HEK293T (cell line): ENCODE measurements around the gene CABP5.

Source experiments
- CTCF ChIA-PET: fragments of 350-600 bp; formaldehyde crosslinking; extraction: SDS; loops from one replicate; lab custom pipeline; 2021; ENCODE audit warnings: antibody characterized with exemption, inconsistent platforms; lab: Yijun Ruan, JAX
- POLR2A ChIA-PET: fragments of 350-600 bp; formaldehyde crosslinking; extraction: SDS; loops from one replicate; lab custom pipeline; 2020; ENCODE audit warnings: antibody characterized with exemption, inconsistent platforms; lab: Yijun Ruan, JAX
- DNase-seq: peaks from one replicate; pipeline ENCODE4 v3.0.0; 2012; ENCODE audit warnings: mixed read lengths; ENCODE audit errors: extremely low spot score
- ARNT ChIP-seq: fragments of 450-650 bp; IDR thresholded peaks from 2 replicates; pipeline ENCODE4 v1.6.1; 2017; ENCODE audit warnings: mild to moderate bottlenecking
- BHLHE40 ChIP-seq: fragments of 450-650 bp; IDR thresholded peaks from 2 replicates; pipeline ENCODE4 v1.6.1; 2016; ENCODE audit warnings: mild to moderate bottlenecking, moderate library complexity, borderline replicate concordance
- CTBP1 ChIP-seq: fragments of 450-650 bp; IDR thresholded peaks from 2 replicates; pipeline ENCODE4 v1.6.1; 2016; ENCODE audit warnings: borderline replicate concordance
- ELF4 ChIP-seq: fragments of 450-650 bp; IDR thresholded peaks from 2 replicates; pipeline ENCODE4 v1.6.1; 2017; ENCODE audit warnings: antibody characterized with exemption
- FOXA1 ChIP-seq: fragments of 450-650 bp; IDR thresholded peaks from 2 replicates; pipeline ENCODE4 v1.6.1; 2016; ENCODE audit warnings: mild to moderate bottlenecking
- FOXK2 ChIP-seq: fragments of 450-650 bp; IDR thresholded peaks from 2 replicates; pipeline ENCODE4 v1.6.1; 2016; ENCODE audit warnings: mild to moderate bottlenecking
- FOXM1 ChIP-seq: fragments of 450-650 bp; IDR thresholded peaks from 2 replicates; pipeline ENCODE4 v1.6.1; 2017; ENCODE audit warnings: mild to moderate bottlenecking, borderline replicate concordance
- HDGF ChIP-seq: fragments of 450-650 bp; IDR thresholded peaks from 2 replicates; pipeline ENCODE4 v1.6.1; 2017; ENCODE audit warnings: antibody characterized with exemption, borderline replicate concordance
- L3MBTL2 ChIP-seq: fragments of 450-650 bp; conservative IDR thresholded peaks from 2 replicates; pipeline ENCODE4 v1.6.1; 2016; ENCODE audit warnings: mild to moderate bottlenecking
- LEF1 ChIP-seq: fragments of 450-650 bp; IDR thresholded peaks from 2 replicates; pipeline ENCODE4 v1.6.1; 2017; ENCODE audit warnings: mild to moderate bottlenecking, borderline replicate concordance
- NFRKB ChIP-seq: fragments of 450-650 bp; IDR thresholded peaks from 2 replicates; pipeline ENCODE4 v1.6.1; 2016; ENCODE audit warnings: mild to moderate bottlenecking, moderate library complexity
- SUZ12 ChIP-seq: fragments of 450-650 bp; IDR thresholded peaks from 2 replicates; pipeline ENCODE4 v1.6.1; 2016; ENCODE audit warnings: mild to moderate bottlenecking
- TARDBP ChIP-seq: fragments of 450-650 bp; IDR thresholded peaks from 2 replicates; pipeline ENCODE4 v1.6.1; 2016
- ZNF384 ChIP-seq: fragments of 450-650 bp; IDR thresholded peaks from 2 replicates; pipeline ENCODE4 v1.6.1; 2016
- TF ChIP-seq, protein P1 (sequence below): fragments of 450-650 bp; IDR thresholded peaks from 2 replicates; pipeline ENCODE4 v1.6.1; 2016

Gene CABP5

DNA sequence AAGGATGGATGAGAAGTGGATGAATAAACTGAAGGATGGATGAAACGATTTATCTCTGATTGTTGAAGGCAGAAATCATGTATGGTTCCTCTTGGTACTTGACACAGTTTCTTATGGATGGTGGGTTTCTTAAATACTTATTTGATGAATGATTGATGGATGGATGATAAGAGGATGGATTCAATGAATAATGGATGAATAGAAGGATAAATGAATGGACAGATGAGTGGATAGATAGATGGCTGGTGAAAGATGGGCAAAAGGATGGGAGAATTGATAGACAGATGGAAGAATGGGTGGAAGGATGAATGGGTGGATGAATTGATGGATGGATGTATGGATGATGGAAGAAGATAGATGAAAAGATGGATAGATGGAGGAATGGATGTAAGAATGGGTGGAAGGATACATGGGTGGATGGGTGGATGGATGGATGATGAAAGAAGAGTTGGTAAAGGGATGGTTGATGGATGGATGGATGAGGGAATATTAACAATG lies 47.6 kb downstream of the CABP5 start:
- TF ChIP-seq FOXM1 (no peak), NFRKB (no peak), SUZ12 (no peak), BHLHE40 (no peak), LEF1 (no peak), ARNT (no peak), TARDBP (no peak), ZNF384 (no peak), FOXK2 (no peak), CTBP1 (no peak), ELF4 (no peak), HDGF (no peak), FOXA1 (no peak), L3MBTL2 (no peak)
- TF ChIP-seq, protein P1, sequence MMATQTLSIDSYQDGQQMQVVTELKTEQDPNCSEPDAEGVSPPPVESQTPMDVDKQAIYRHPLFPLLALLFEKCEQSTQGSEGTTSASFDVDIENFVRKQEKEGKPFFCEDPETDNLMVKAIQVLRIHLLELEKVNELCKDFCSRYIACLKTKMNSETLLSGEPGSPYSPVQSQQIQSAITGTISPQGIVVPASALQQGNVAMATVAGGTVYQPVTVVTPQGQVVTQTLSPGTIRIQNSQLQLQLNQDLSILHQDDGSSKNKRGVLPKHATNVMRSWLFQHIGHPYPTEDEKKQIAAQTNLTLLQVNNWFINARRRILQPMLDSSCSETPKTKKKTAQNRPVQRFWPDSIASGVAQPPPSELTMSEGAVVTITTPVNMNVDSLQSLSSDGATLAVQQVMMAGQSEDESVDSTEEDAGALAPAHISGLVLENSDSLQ = no peak
- POLR2A ChIA-PET = no interaction called here
- no peak for DNase-seq
- CTCF ChIA-PET = no interaction called here

DNA sequence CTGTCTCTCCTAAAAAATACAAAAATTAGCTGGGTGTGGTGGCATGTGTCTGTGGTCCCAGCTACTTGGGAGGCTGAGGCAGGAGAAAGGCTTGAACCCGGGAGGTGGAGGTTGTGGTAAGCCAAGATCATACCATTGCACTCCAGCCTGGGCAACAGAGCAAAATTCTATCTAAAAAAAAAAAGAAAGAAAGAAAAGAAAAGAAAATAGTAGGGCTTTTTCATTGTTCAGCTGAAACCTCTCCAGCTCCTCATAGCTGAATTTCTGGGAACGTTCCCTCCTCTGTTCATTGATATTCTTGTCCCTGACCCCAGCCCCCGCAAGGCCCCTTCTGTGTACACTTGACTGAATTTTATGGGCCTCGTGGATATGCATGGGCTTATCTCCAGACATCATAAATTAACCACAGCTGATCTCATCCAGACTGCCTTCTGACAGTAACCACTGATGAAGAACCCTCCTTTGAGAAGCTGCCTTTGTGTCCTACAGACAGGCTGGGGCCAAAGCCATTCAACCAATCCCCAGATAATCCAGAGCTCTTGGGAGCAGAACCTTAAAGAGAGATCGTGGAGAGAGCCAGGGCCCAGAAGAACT lies 49.6 kb downstream of the CABP5 start, which contains the start of gene ELSPBP1:
Gene ELSPBP1, plus strand, starts transcription at position 424 of the 594 bp plus-strand sequence. CDS start 14,036 bp downstream, outside the sequence.
- TF ChIP-seq, protein P1 = peak; percentile 88
- no peak for TF ChIP-seq LEF1
- DNase-seq = peak; percentile 48
- ChIA-PET POLR2A (no interaction called here), CTCF (interaction anchor here (0.7 to 0.8 kb wide), 2 partner anchors 8 to 11 kb away, joined by 3 to 5 read pairs; no protein-coding TSS in a partner anchor)

DNA sequence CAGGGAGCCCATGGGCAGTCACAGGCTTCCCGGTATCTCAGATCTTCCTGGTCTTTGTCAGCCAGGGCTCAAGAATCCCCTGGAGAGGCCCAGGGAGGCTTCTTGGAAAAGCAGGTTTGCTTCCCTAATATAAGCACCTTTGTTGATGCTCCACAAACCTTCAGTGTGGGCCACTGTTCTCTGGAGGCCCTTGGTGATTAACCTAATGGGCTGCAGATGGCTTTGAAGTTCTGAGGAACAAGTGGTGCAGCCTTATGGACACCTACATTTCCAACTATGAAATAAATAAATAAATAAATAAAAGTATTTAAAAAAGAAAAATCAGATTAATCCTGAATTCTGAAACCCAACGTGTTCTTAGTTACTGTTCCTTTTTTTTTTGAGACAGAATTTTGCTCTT lies 51.8 kb downstream of the CABP5 start, which contains the start of gene BSPH1:
Gene BSPH1, minus strand, starts transcription at position 101 of the 400 bp plus-strand sequence. Its CDS starts 89 bp downstream, at position 12.
- ChIA-PET POLR2A (no interaction called here), CTCF (interaction anchor here (0.6 kb wide), 1 partner anchor 26 kb away, joined by 5 read pairs; no protein-coding TSS in a partner anchor)
- TF ChIP-seq FOXK2 (no peak), ARNT (no peak), FOXM1 (no peak), SUZ12 (no peak), ELF4 (no peak), L3MBTL2 (no peak), CTBP1 (no peak), BHLHE40 (no peak)
- DNase-seq = no peak

DNA sequence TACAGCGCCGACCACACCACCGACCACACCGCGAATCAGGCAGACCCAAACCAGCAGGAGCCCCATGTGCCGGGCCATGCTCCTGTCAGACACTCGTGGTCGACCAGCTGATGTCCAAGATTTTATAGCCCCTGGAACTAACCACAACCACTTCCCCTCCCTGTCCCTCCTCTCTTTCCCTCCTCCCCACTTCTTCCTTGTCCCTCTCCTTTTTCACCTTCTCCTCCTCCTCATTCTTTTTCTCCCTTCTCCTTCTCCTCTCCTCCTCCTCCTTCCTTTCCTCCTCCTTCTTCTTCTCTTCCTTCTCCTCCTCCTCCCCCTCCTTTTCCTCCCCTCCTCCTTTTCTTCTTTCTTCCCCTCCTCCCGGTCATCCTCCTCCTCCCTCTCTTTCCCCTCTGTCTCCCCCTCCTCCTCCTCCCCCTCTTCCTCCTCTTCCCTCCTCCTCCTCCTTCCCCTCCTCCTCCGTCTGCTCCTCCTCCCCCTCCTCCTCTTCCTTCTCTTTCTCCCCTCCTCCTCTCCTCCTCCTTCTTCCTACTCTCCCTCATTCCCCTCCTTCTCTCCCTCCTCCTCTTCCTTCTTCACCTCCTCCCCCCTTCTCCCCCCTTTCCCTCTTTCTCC lies 52.6 kb downstream of the CABP5 start:
- TF ChIP-seq L3MBTL2 = no peak
- no peak for TF ChIP-seq ZNF384
- TF ChIP-seq TARDBP = no peak
- TF ChIP-seq CTBP1 = no peak
- no peak for DNase-seq
- ChIA-PET POLR2A (no interaction called here), CTCF (interaction anchor here (0.6 kb wide), 1 partner anchor 25 kb away, joined by 5 read pairs; no protein-coding TSS in a partner anchor)
